GM12878 (cell line): ENCODE data around the gene ACAP1. TPM values are rescaled to one million over a fixed set of nuclear protein-coding genes. Genes with fewer than 3 reads are reported as not detected.

ENCODE experiments used
- ATAC-seq: fragments of 200-7000 bp; cut with Tn5 transposase; 3 replicates; pipeline ENCODE4 v1.9.1; 2020; ENCODE audit warnings: mild to moderate bottlenecking, moderate library complexity
- BruUV-seq: library from RNA; stranded (reverse); fragments of 400-500 nt; replicated peaks from 2 replicates; lab custom pipeline; 2021; lab: Mats Ljungman, UMichigan
- CTCF ChIA-PET: fragments of 300-600 bp; sonication (Branson Sonifier 250); formaldehyde crosslinking; extraction: SDS; loops from one replicate; lab custom pipeline; 2021; ENCODE audit warnings: inconsistent platforms; lab: Yijun Ruan, JAX
- POLR2A ChIA-PET: fragments of 350-600 bp; formaldehyde crosslinking; extraction: SDS; loops from one replicate; lab custom pipeline; 2021; ENCODE audit warnings: inconsistent platforms; lab: Charles Lee
- RAD21 ChIA-PET: fragments of 300-600 bp; sonication (Branson Sonifier 250); formaldehyde crosslinking; loops from one replicate; lab custom pipeline; 2023; ENCODE audit warnings: antibody characterized with exemption; ENCODE audit not compliant: unreplicated experiment; lab: Charles Lee
- SMC1A ChIA-PET: fragments of 300-600 bp; sonication (Branson Sonifier 250); formaldehyde crosslinking; loops from one replicate; lab custom pipeline; 2023; ENCODE audit not compliant: unreplicated experiment, uncharacterized antibody; lab: Charles Lee
- DNase-seq: peaks from one replicate; pipeline ENCODE4 v3.0.0-alpha.2; 2011; ENCODE audit warnings: low read depth, low spot score
- FAIRE-seq: peaks from 3 replicates; lab custom pipeline; 2011; peaks lifted over from hg19 to GRCh38; lab: Jason Lieb, UNC
- H2AFZ ChIP-seq: 2 replicates; pipeline ENCODE4 v1.6.0; 2011; ENCODE audit warnings: low read depth, low read length, control low read depth; ENCODE audit not compliant: control insufficient read depth
- H3K27ac ChIP-seq: 2 replicates; pipeline ENCODE4 v1.5.1; 2011; ENCODE audit warnings: control low read depth; ENCODE audit not compliant: control insufficient read depth, insufficient read depth
- H3K27me3 ChIP-seq, 2 experiments: replicated peaks in 1 of 2; 2 replicates each; pipeline versions ENCODE4 v1.6.0 to v1.6.1; 2011; ENCODE audit warnings: low read length in 1 of 2; ENCODE audit not compliant: control insufficient read depth in 2 of 2, insufficient read depth in 2 of 2
- H3K36me3 ChIP-seq, 2 experiments: 2 replicates each; pipeline ENCODE4 v1.5.1; 2011; ENCODE audit warnings: low read length in 1 of 2; ENCODE audit not compliant: control insufficient read depth in 2 of 2, insufficient read depth in 2 of 2
- H3K4me1 ChIP-seq: 2 replicates; pipeline ENCODE4 v1.6.1; 2011; ENCODE audit warnings: mild to moderate bottlenecking, low read length, moderate library complexity, mixed read lengths; ENCODE audit not compliant: control insufficient read depth, insufficient read depth
- H3K4me2 ChIP-seq: 2 replicates; pipeline ENCODE4 v1.6.0; 2011; ENCODE audit warnings: control low read depth; ENCODE audit not compliant: control insufficient read depth, insufficient read depth
- H3K4me3 ChIP-seq: fragments of 200-600 bp; sonication (generic); 2 replicates; pipeline ENCODE4 v1.5.1; 2016
- H3K79me2 ChIP-seq: 2 replicates; pipeline ENCODE4 v1.6.0; 2011; ENCODE audit warnings: low read length; ENCODE audit not compliant: control insufficient read depth, insufficient read depth
- H3K9ac ChIP-seq: 2 replicates; pipeline ENCODE4 v1.8.0; 2011; ENCODE audit warnings: low read length, control low read depth, mixed read lengths; ENCODE audit not compliant: control insufficient read depth, insufficient read depth
- H3K9me3 ChIP-seq: replicated peaks from 3 replicates; pipeline ENCODE4 v1.5.1; 2011; ENCODE audit warnings: mild to moderate bottlenecking, low read length; ENCODE audit not compliant: control insufficient read depth, insufficient read depth
- H4K20me1 ChIP-seq: 2 replicates; pipeline ENCODE4 v1.6.0; 2011; ENCODE audit not compliant: control insufficient read depth, insufficient read depth
- CBX3 ChIP-seq: fragments of 200-600 bp; sonication (generic); IDR thresholded peaks from 2 replicates; pipeline ENCODE4 v1.6.1; 2016; ENCODE audit warnings: low read depth, borderline replicate concordance
- CBX5 ChIP-seq: sonication (generic); IDR thresholded peaks from 2 replicates; pipeline ENCODE4 v1.6.1; 2016; ENCODE audit warnings: low read depth, moderate library complexity, mild to moderate bottlenecking, inconsistent platforms
- CEBPB ChIP-seq, 2 experiments: fragments of 150-350 bp in 1 of 2; IDR thresholded peaks; 2 replicates each; pipeline ENCODE4 v1.6.1; 2012 to 2014; ENCODE audit warnings: low read depth in 2 of 2, low read length in 2 of 2, borderline replicate concordance in 1 of 2, inconsistent platforms in 1 of 2
- ESRRA ChIP-seq: IDR thresholded peaks from 2 replicates; pipeline ENCODE4 v1.6.1; 2012; ENCODE audit warnings: mild to moderate bottlenecking, low read length, improper control_type of control experiment
- MYB ChIP-seq: fragments of 150-350 bp; IDR thresholded peaks from 2 replicates; pipeline ENCODE4 v1.6.1; 2014; ENCODE audit warnings: mild to moderate bottlenecking, low read depth, low read length, borderline replicate concordance
- NBN ChIP-seq: fragments of 450-650 bp; IDR thresholded peaks from 2 replicates; pipeline ENCODE4 v1.6.1; 2016
- PAX5 ChIP-seq: IDR thresholded peaks from 2 replicates; pipeline ENCODE4 v1.6.1; 2011; ENCODE audit warnings: low read depth, low read length, borderline replicate concordance
- RCOR1 ChIP-seq: conservative IDR thresholded peaks from 2 replicates; pipeline ENCODE4 v1.6.1; 2012; ENCODE audit warnings: low read depth, low read length, improper control_type of control experiment
- SIN3A ChIP-seq: IDR thresholded peaks from 2 replicates; pipeline ENCODE4 v1.6.1; 2012; ENCODE audit warnings: low read depth, low read length, improper control_type of control experiment
- SMAD1 ChIP-seq: fragments of 450-650 bp; IDR thresholded peaks from 2 replicates; pipeline ENCODE4 v1.6.1; 2018; ENCODE audit warnings: mild to moderate bottlenecking, low read depth; ENCODE audit not compliant: partially characterized antibody
- SUZ12 ChIP-seq: fragments of 200-600 bp; sonication (generic); IDR thresholded peaks from one replicate; pipeline ENCODE4 v1.6.1; 2018; ENCODE audit warnings: antibody characterized with exemption, mild to moderate bottlenecking; ENCODE audit not compliant: unreplicated experiment
- TCF3 ChIP-seq: IDR thresholded peaks from 2 replicates; pipeline ENCODE4 v1.6.1; 2012; ENCODE audit warnings: low read depth, mild to moderate bottlenecking, low read length, borderline replicate concordance; ENCODE audit not compliant: insufficient read depth
- WRNIP1 ChIP-seq: IDR thresholded peaks from 2 replicates; pipeline ENCODE4 v1.6.1; 2011; ENCODE audit warnings: low read depth, low read length, improper control_type of control experiment, borderline replicate concordance
- ZNF207 ChIP-seq: fragments of 450-650 bp; IDR thresholded peaks from 2 replicates; pipeline ENCODE4 v1.6.1; 2014; ENCODE audit warnings: antibody characterized with exemption, mild to moderate bottlenecking, borderline replicate concordance
- ZSCAN29 ChIP-seq: fragments of 450-650 bp; IDR thresholded peaks from 2 replicates; pipeline ENCODE4 v1.6.1; 2017; ENCODE audit warnings: mild to moderate bottlenecking, moderate library complexity
- WGBS: methylation state at CpG from one replicate; pipeline ENCODE4 v1.1.6; 2016; ENCODE audit warnings: low lambda C conversion rate; ENCODE audit not compliant: insufficient replicate concordance, insufficient coverage; ENCODE audit errors: missing lambda C conversion rate; 5-methylcytosine and 5-hydroxymethylcytosine counted together
- in situ Hi-C: fragments of 300-500 bp; cut with MboI; formaldehyde crosslinking; loops from 9 replicates; pipeline ENCODE4 v1.14.3; 2018; ENCODE audit warnings: mixed read lengths
- intact Hi-C: fragments of 100-400 bp; cut with micrococcal nuclease; formaldehyde crosslinking; loops from one replicate; pipeline ENCODE4 v1.14.2; 2022; ENCODE audit not compliant: unreplicated experiment
- polyA plus RNA-seq, 11 experiments: library from polyadenylated mRNA; depleted of rRNA in 4 of 11; unstranded in 6 of 11; stranded (reverse) in 5 of 11; fragments of >200 nt; fragmentation: Nextera tagmentation in 4 of 11; fragmentation: Illumina TruSeq in 1 of 11; extraction: Ambion mirVana in 4 of 11; extraction: Trizol in 1 of 11; gene quantifications; 1 replicate in 1 of 11; 2 replicates in 10 of 11; pipeline versions ENCODE4 v1.2.1 to v1.2.3, GENCODE V29; 2011 to 2016; ENCODE audit warnings: inconsistent platforms in 2 of 11, missing spikeins in 2 of 11, low read depth in 1 of 11
- total RNA-seq, 4 experiments: library from RNA; depleted of rRNA in 3 of 4; stranded (reverse); fragments of >200 nt in 3 of 4; fragmentation: Illumina TruSeq in 1 of 4; extraction: Trizol in 1 of 4; gene quantifications; 2 replicates each; pipeline versions ENCODE4 v1.2.1 to v1.2.3, GENCODE V29; 2013 to 2021
- TF ChIP-seq, protein P1 (sequence below): IDR thresholded peaks from 2 replicates; pipeline ENCODE4 v1.6.1; 2011; ENCODE audit warnings: borderline replicate concordance, low read depth, mild to moderate bottlenecking, moderate library complexity, mixed read lengths, low read length; ENCODE audit not compliant: insufficient read depth; ENCODE audit errors: extremely low read length
- TF ChIP-seq, protein P2 (sequence below): IDR thresholded peaks from 2 replicates; pipeline ENCODE4 v1.6.1; 2012; ENCODE audit warnings: low read depth, low read length, improper control_type of control experiment
- TF ChIP-seq, protein P3 (sequence below): IDR thresholded peaks from 2 replicates; pipeline ENCODE4 v1.6.1; 2011; ENCODE audit warnings: low read depth, mild to moderate bottlenecking, low read length, moderate library complexity, borderline replicate concordance; ENCODE audit errors: extremely low read depth
- TF ChIP-seq, protein P4 (sequence below): IDR thresholded peaks from 2 replicates; pipeline ENCODE4 v1.6.1; 2012; ENCODE audit warnings: low read depth, low read length, improper control_type of control experiment

The ACAP1 gene
- total and polyA plus RNA-seq, 10 of the 15 experiments (the other 5 are each of a cell fraction or from before 2014, with no cell fraction given) = 5.7 to 245 (median 118) TPM

DNA sequence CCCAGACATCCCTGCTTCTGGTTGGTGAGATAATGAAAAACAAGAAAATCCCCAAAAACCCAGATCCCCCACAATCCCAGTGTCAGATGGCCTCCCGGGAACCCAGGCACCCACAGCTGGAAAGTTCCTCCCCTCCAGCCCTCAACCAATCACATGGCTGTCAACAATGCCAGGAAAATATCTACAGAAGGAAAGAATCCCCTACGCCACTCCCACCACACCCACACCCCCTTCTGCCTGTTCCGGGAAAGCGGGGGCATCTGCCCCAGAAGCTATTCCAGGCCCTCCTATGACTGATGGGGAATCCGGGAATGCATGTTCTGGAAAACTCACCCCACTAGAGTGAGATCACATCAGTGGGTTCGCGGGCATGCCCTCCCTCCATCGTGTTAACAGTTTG is 20.4 kb downstream of the ACAP1 start:
- Histone ChIP-seq H3K4me2 (no peak overlapping the region), H4K20me1 (no peaks in the 10 kb centered on the region), H3K27me3 (no peaks in the 10 kb centered on the region), H3K9ac (no peak overlapping the region), H3K27ac (no peak overlapping the region), H3K4me1 (peaks cover 18% of the 10 kb centered on the region), H2AFZ (no peak overlapping the region), H3K36me3 (no peaks in the 10 kb centered on the region), H3K4me3 (no peak overlapping the region), H3K9me3 (no peaks in the 10 kb centered on the region), H3K79me2 (peaks cover 7% of the 10 kb centered on the region)
- SMC1A ChIA-PET = interaction anchor here (0.9 to 2.4 kb wide), 9 partner anchors 20 to 331 kb away, joined by 3 to 10 read pairs (median 7); partner anchors contain the start of genes ACAP1, TMEM256, TP53 and WRAP53
- FAIRE-seq (no peak), ATAC-seq (no peak), DNase-seq (no peak)
- TF ChIP-seq CEBPB (IDR thresholded peaks at IDR 0.05; ENCODE audit: borderline replicate concordance in 1 of 2, low read depth in 2 of 2, low read length in 2 of 2) (no peak), ZSCAN29 (no peak), CBX3 (no peak), RCOR1 (no peak), ZNF207 (no peak), TCF3 (no peak), MYB (no peak), SIN3A (no peak), CBX5 (no peak), WRNIP1 (no peak), NBN (no peak), SMAD1 (no peak), PAX5 (no peak), ESRRA (no peak), SUZ12 (no peak)
- TF ChIP-seq, protein P1, sequence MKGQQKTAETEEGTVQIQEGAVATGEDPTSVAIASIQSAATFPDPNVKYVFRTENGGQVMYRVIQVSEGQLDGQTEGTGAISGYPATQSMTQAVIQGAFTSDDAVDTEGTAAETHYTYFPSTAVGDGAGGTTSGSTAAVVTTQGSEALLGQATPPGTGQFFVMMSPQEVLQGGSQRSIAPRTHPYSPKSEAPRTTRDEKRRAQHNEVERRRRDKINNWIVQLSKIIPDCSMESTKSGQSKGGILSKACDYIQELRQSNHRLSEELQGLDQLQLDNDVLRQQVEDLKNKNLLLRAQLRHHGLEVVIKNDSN = no peak
- TF ChIP-seq, protein P2, sequence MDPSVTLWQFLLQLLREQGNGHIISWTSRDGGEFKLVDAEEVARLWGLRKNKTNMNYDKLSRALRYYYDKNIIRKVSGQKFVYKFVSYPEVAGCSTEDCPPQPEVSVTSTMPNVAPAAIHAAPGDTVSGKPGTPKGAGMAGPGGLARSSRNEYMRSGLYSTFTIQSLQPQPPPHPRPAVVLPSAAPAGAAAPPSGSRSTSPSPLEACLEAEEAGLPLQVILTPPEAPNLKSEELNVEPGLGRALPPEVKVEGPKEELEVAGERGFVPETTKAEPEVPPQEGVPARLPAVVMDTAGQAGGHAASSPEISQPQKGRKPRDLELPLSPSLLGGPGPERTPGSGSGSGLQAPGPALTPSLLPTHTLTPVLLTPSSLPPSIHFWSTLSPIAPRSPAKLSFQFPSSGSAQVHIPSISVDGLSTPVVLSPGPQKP = no peak
- TF ChIP-seq, protein P3, sequence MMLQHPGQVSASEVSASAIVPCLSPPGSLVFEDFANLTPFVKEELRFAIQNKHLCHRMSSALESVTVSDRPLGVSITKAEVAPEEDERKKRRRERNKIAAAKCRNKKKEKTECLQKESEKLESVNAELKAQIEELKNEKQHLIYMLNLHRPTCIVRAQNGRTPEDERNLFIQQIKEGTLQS = no peak
- TF ChIP-seq, protein P4, sequence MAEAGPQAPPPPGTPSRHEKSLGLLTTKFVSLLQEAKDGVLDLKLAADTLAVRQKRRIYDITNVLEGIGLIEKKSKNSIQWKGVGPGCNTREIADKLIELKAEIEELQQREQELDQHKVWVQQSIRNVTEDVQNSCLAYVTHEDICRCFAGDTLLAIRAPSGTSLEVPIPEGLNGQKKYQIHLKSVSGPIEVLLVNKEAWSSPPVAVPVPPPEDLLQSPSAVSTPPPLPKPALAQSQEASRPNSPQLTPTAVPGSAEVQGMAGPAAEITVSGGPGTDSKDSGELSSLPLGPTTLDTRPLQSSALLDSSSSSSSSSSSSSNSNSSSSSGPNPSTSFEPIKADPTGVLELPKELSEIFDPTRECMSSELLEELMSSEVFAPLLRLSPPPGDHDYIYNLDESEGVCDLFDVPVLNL = no peak
- BruUV-seq = no TSS peak
- intact Hi-C loops (loop anchor here (2.0 kb wide), 1 partner anchor 204 kb away; the partner anchor contains the start of gene SENP3), in situ Hi-C loops (no loop called here)
- WGBS = 65% methylated on average over 8 of the region's 8 CpGs
- CTCF ChIA-PET = interaction anchor here (0.8 to 4.0 kb wide), 32 partner anchors 11 to 331 kb away, joined by 3 to 58 read pairs (median 5); partner anchors contain the start of genes ACAP1, CD68, MPDU1 and SAT2
- POLR2A ChIA-PET = interaction anchor here (0.6 to 1.3 kb wide), 2 partner anchors 79 to 264 kb away, joined by 3 to 9 read pairs; partner anchors contain the start of gene TMEM102
- RAD21 ChIA-PET = interaction anchor here (1.2 to 3.6 kb wide), 7 partner anchors 79 to 331 kb away, joined by 3 to 31 read pairs (median 8); partner anchors contain the start of genes MPDU1, TMEM102, TNFSF13 and WRAP53
